H1 (cell line): Measurements from ENCODE around the gene IFNL4. TPM values are rescaled to one million over a fixed set of nuclear protein-coding genes. Genes with fewer than 3 reads are reported as not detected.

Experiments
- CTCF ChIA-PET: fragments of 300-600 bp; sonication (Branson Sonifier 250); formaldehyde crosslinking; loops from one replicate; lab custom pipeline; 2021; ENCODE audit not compliant: partially characterized antibody; lab: Charles Lee
- POLR2A ChIA-PET: fragments of 300-600 bp; sonication (Branson Sonifier 250); formaldehyde crosslinking; loops from one replicate; lab custom pipeline; 2021; ENCODE audit warnings: inconsistent platforms; ENCODE audit not compliant: partially characterized antibody; lab: Charles Lee
- DNase-seq, 2 experiments: peaks; one replicate each; pipeline versions ENCODE4 v3.0.0 to v3.0.0-alpha.2; 2010 to 2022; ENCODE audit warnings: low spot score in 2 of 2, low read depth in 1 of 2, mixed read lengths in 1 of 2
- FAIRE-seq: peaks from 2 replicates; lab custom pipeline; 2011; peaks lifted over from hg19 to GRCh38; lab: Jason Lieb, UNC
- H2AFZ ChIP-seq: 2 replicates; pipeline ENCODE4 v1.8.1; 2012; ENCODE audit warnings: low read length, inconsistent platforms
- H2AK5ac ChIP-seq: 2 replicates; pipeline ENCODE4 v1.6.1; 2013; ENCODE audit warnings: low read depth, low read length
- H2BK120ac ChIP-seq: replicated peaks from 2 replicates; pipeline ENCODE3; 2013; ENCODE audit warnings: low read depth, low read length, inconsistent platforms
- H2BK12ac ChIP-seq: 2 replicates; pipeline ENCODE4 v1.6.1; 2013; ENCODE audit warnings: low read depth, low read length
- H2BK15ac ChIP-seq: 2 replicates; pipeline ENCODE4 v1.6.1; 2013; ENCODE audit warnings: low read length
- H2BK20ac ChIP-seq: 2 replicates; pipeline ENCODE4 v1.6.1; 2013; ENCODE audit warnings: low read length
- H2BK5ac ChIP-seq: 2 replicates; pipeline ENCODE4 v1.6.1; 2013; ENCODE audit warnings: low read depth, low read length
- H3K14ac ChIP-seq: 2 replicates; pipeline ENCODE4 v1.6.1; 2013; ENCODE audit warnings: inconsistent platforms; ENCODE audit not compliant: insufficient read length
- H3K18ac ChIP-seq: 2 replicates; pipeline ENCODE4 v1.6.1; 2013; ENCODE audit warnings: low read length; ENCODE audit errors: extremely low read depth
- H3K23ac ChIP-seq: 2 replicates; pipeline ENCODE4 v1.6.1; 2013; ENCODE audit warnings: inconsistent platforms; ENCODE audit not compliant: insufficient read length
- H3K23me2 ChIP-seq: 2 replicates; pipeline ENCODE4 v1.6.1; 2013; ENCODE audit warnings: low read depth, low read length
- H3K27ac ChIP-seq: 2 replicates; pipeline ENCODE4 v1.6.1; 2011; ENCODE audit warnings: low read depth, low read length, inconsistent platforms
- H3K27me3 ChIP-seq, 4 experiments: replicated peaks in 1 of 4; 1 replicate in 1 of 4; 2 replicates in 3 of 4; pipeline versions ENCODE4 v1.6.1 to v1.8.1; 2011 to 2013; ENCODE audit warnings: low read length in 3 of 4, mild to moderate bottlenecking in 3 of 4, inconsistent platforms in 2 of 4, mixed read lengths in 2 of 4, moderate library complexity in 1 of 4; ENCODE audit not compliant: control insufficient read depth in 3 of 4, insufficient read depth in 3 of 4; ENCODE audit errors: extremely low read depth in 1 of 4
- H3K36me3 ChIP-seq, 4 experiments: 2 replicates each; pipeline versions ENCODE4 v1.6.1 to v1.8.1; 2011 to 2013; ENCODE audit warnings: mild to moderate bottlenecking in 4 of 4, low read length in 3 of 4, moderate library complexity in 2 of 4, control low read depth in 1 of 4, inconsistent platforms in 1 of 4; ENCODE audit not compliant: insufficient read depth in 4 of 4, control insufficient read depth in 2 of 4
- H3K4ac ChIP-seq: replicated peaks from 2 replicates; pipeline ENCODE3; 2013; ENCODE audit warnings: low read length, low read depth, mixed read lengths, inconsistent platforms; ENCODE audit not compliant: insufficient read length
- H3K4me1 ChIP-seq, 4 experiments: replicated peaks in 1 of 4; 1 replicate in 1 of 4; 2 replicates in 3 of 4; pipeline versions ENCODE4 v1.6.1 to v1.8.1; 2011 to 2013; ENCODE audit warnings: low read length in 3 of 4, inconsistent platforms in 2 of 4, mixed read lengths in 1 of 4; ENCODE audit not compliant: insufficient read depth in 4 of 4, control insufficient read depth in 3 of 4
- H3K4me2 ChIP-seq, 2 experiments: 2 replicates each; pipeline versions ENCODE4 v1.6.1 to v1.8.1; 2011 to 2013; ENCODE audit warnings: low read depth in 2 of 2, low read length in 2 of 2, control low read depth in 1 of 2, inconsistent platforms in 1 of 2, mild to moderate bottlenecking in 1 of 2; ENCODE audit not compliant: insufficient read depth in 1 of 2
- H3K4me3 ChIP-seq, 4 experiments: fragments of 200-600, 300-600 bp in 1 of 4; sonication (generic), shearing (Covaris generic), sonication (Bioruptor Twin) in 1 of 4; 2 replicates each; pipeline versions ENCODE4 v1.5.1 to v1.8.1; 2011 to 2016; ENCODE audit warnings: low read length in 4 of 4, low read depth in 3 of 4, control low read depth in 2 of 4, inconsistent platforms in 2 of 4, mild to moderate bottlenecking in 2 of 4, mixed read lengths in 1 of 4, moderate library complexity in 1 of 4; ENCODE audit not compliant: insufficient read depth in 2 of 4; ENCODE audit errors: extremely low read depth in 1 of 4
- H3K56ac ChIP-seq: replicated peaks from 2 replicates; pipeline ENCODE3; 2013; ENCODE audit warnings: low read depth, mild to moderate bottlenecking, mixed read lengths, low read length, inconsistent platforms; ENCODE audit not compliant: insufficient read length
- H3K79me1 ChIP-seq: 2 replicates; pipeline ENCODE4 v1.6.1; 2013; ENCODE audit warnings: low read depth, low read length, control low read depth
- H3K79me2 ChIP-seq, 2 experiments: 2 replicates each; pipeline versions ENCODE4 v1.6.1 to v1.8.1; 2012 to 2013; ENCODE audit warnings: low read length in 2 of 2, mild to moderate bottlenecking in 2 of 2, inconsistent platforms in 1 of 2; ENCODE audit not compliant: insufficient read depth in 2 of 2, control insufficient read depth in 1 of 2
- H3K9ac ChIP-seq, 4 experiments: replicated peaks in 1 of 4; 1 replicate in 1 of 4; 2 replicates in 3 of 4; pipeline versions ENCODE4 v1.6.1 to v1.8.1; 2011 to 2013; ENCODE audit warnings: low read depth in 3 of 4, low read length in 3 of 4, control low read depth in 2 of 4, mild to moderate bottlenecking in 2 of 4, moderate library complexity in 2 of 4, inconsistent platforms in 1 of 4; ENCODE audit errors: extremely low read depth in 1 of 4
- H3K9me3 ChIP-seq, 2 experiments: 2 replicates each; pipeline versions ENCODE4 v1.6.1 to v1.8.1; 2012 to 2013; ENCODE audit warnings: mild to moderate bottlenecking in 2 of 2, moderate library complexity in 2 of 2, control low read depth in 1 of 2, inconsistent platforms in 1 of 2, low read depth in 1 of 2, low read length in 1 of 2, mixed read lengths in 1 of 2; ENCODE audit not compliant: insufficient read depth in 2 of 2
- H4K20me1 ChIP-seq, 2 experiments: replicated peaks in 1 of 2; 2 replicates each; pipeline versions ENCODE3 to v1.8.1; 2011 to 2013; ENCODE audit warnings: inconsistent platforms in 2 of 2, low read length in 2 of 2, mild to moderate bottlenecking in 1 of 2; ENCODE audit not compliant: insufficient read depth in 2 of 2, control insufficient read depth in 1 of 2
- H4K5ac ChIP-seq: 2 replicates; pipeline ENCODE4 v1.6.1; 2013; ENCODE audit warnings: low read length, low read depth, mixed read lengths, inconsistent platforms; ENCODE audit not compliant: insufficient read length
- H4K8ac ChIP-seq: 2 replicates; pipeline ENCODE4 v1.8.0; 2013; ENCODE audit warnings: mild to moderate bottlenecking, moderate library complexity, low read length, inconsistent platforms; ENCODE audit not compliant: insufficient read depth; ENCODE audit errors: extremely low read depth
- H4K91ac ChIP-seq: replicated peaks from 2 replicates; pipeline ENCODE3; 2013; ENCODE audit warnings: low read length, mixed read lengths, inconsistent platforms; ENCODE audit not compliant: insufficient read length
- BRCA1 ChIP-seq: IDR thresholded peaks from 2 replicates; pipeline ENCODE4 v1.6.1; 2012; ENCODE audit warnings: low read depth, low read length, improper control_type of control experiment
- CREB1 ChIP-seq: IDR thresholded peaks from 2 replicates; pipeline ENCODE4 v1.6.1; 2012; ENCODE audit warnings: inconsistent platforms
- PHF8 ChIP-seq: fragments of 200-600 bp; sonication (generic); conservative IDR thresholded peaks from 2 replicates; pipeline ENCODE4 v1.7.1; 2012; ENCODE audit warnings: low read depth, mild to moderate bottlenecking, inconsistent platforms, low read length, moderate library complexity
- POLR2A ChIP-seq, 2 experiments: IDR thresholded peaks; 1 replicate in 1 of 2; 2 replicates in 1 of 2; pipeline ENCODE4 v1.6.1; 2011; ENCODE audit warnings: low read depth in 2 of 2, low read length in 2 of 2, mild to moderate bottlenecking in 2 of 2; ENCODE audit errors: control extremely low read depth in 1 of 2
- POLR2AphosphoS5 ChIP-seq: IDR thresholded peaks from 2 replicates; pipeline ENCODE4 v1.6.1; 2011; ENCODE audit warnings: low read depth, low read length
- SIN3A ChIP-seq, 2 experiments: IDR thresholded peaks in 1 of 2; conservative IDR thresholded peaks in 1 of 2; 2 replicates each; pipeline ENCODE4 v1.6.1; 2011 to 2012; ENCODE audit warnings: low read length in 2 of 2, improper control_type of control experiment in 1 of 2, low read depth in 1 of 2, mild to moderate bottlenecking in 1 of 2
- WGBS, 2 experiments: shearing (Covaris generic) in 1 of 2; methylation state at CpG; one replicate each; pipeline versions ENCODE4 v1.1.6 to v1.1.7; 2013 to 2015; ENCODE audit warnings: low lambda C conversion rate in 2 of 2, mixed read lengths in 2 of 2, inconsistent platforms in 1 of 2, low coverage in 1 of 2, missing lambda C conversion rate in 1 of 2; ENCODE audit not compliant: insufficient replicate concordance in 2 of 2, insufficient coverage in 1 of 2, insufficient read length in 1 of 2; ENCODE audit errors: extremely low coverage in 1 of 2, missing lambda C conversion rate in 1 of 2; 5-methylcytosine and 5-hydroxymethylcytosine counted together
- polyA plus RNA-seq, 7 experiments: library from polyadenylated mRNA; depleted of rRNA in 3 of 7; stranded (reverse) in 5 of 7; unstranded in 2 of 7; fragments of >200 nt in 5 of 7; fragments of 200-250 nt in 2 of 7; gene quantifications; 1 replicate in 5 of 7; 2 replicates in 1 of 7; 4 replicates in 1 of 7; pipeline versions ENCODE4 v1.2.1 to v1.2.3, GENCODE V29; 2011 to 2013; ENCODE audit warnings: missing spikeins in 2 of 7, mixed read lengths in 2 of 7
- total RNA-seq: library from RNA; stranded (reverse); fragmentation: NEBNext Ultra II Directional; extraction: Animal tissue kit (Norgen Biotek cat#: 25700); gene quantifications from 2 replicates; pipeline ENCODE4 v1.2.1, GENCODE V29; 2021

Gene IFNL4
- total and polyA plus RNA-seq, 2 of the 8 experiments (the other 6 are each of a cell fraction or from before 2014, with no cell fraction given), result not detected

DNA sequence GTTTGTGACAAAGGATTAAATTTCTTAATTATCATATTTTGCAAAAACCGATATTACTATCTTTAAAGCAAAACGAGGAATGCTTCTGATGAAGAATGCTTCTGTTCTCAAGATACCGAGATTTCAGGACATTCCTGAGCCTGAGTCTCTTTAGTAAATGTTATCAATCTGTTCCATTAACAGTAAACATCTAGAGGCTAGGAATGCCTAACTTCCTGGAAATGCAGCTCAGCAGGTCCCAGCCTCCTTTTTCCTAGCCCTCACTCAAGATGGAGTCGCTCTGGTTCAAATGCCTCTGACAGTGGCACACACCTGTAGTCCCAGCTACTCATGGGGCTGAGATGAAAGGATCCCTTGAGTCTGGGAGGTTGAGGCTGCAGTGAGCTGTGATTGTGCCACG lies 2.4 kb upstream of the IFNL4 start:
- Histone ChIP-seq H3K36me3 (no peaks in the 10 kb centered on the region), H2AFZ (no peak overlapping the region), H3K14ac (no peak overlapping the region), H3K4ac (no peak overlapping the region), H3K9ac (no peak overlapping the region), H4K20me1 (peaks cover 0 to 5% of the 10 kb centered on the region in 2 experiments), H4K8ac (no peak overlapping the region), H3K9me3 (peaks cover 0 to 3% of the 10 kb centered on the region in 2 experiments; a peak in 1 of 4 replicates), H3K56ac (no peak overlapping the region), H3K4me2 (no peak overlapping the region), H3K79me1 (no peaks in the 10 kb centered on the region), H3K23me2 (peaks cover 8% of the 10 kb centered on the region; the same call in 1 of the 2 replicates), H3K23ac (no peak overlapping the region), H2BK12ac (no peak overlapping the region), H3K27me3 (peaks cover 29 to 40% (median 37%) of the 10 kb centered on the region in 4 experiments), H4K91ac (no peak overlapping the region), H2BK15ac (no peak overlapping the region), H4K5ac (no peak overlapping the region), H2BK5ac (no peak overlapping the region), H3K4me1 (peaks cover 0 to 14% (median 7%) of the 10 kb centered on the region in 4 experiments; a peak in 5 of 7 replicates), H2AK5ac (no peak overlapping the region), H3K4me3 (no peak overlapping the region), H2BK120ac (no peak overlapping the region), H3K79me2 (no peaks in the 10 kb centered on the region), H3K27ac (no peak overlapping the region), H3K18ac (no peak overlapping the region), H2BK20ac (no peak overlapping the region)
- no peak for TF ChIP-seq POLR2AphosphoS5
- no peak for TF ChIP-seq BRCA1
- no peak for TF ChIP-seq CREB1
- no peak for TF ChIP-seq SIN3A (conservative IDR thresholded peaks at IDR 0.05 in 1 of 2, IDR thresholded peaks at IDR 0.05 in 1 of 2; ENCODE audit: low read depth in 1 of 2, low read length in 2 of 2)
- TF ChIP-seq PHF8, result no peak
- TF ChIP-seq POLR2A (IDR thresholded peaks at IDR 0.05; ENCODE audit: control extremely low read depth in 1 of 2, low read depth in 2 of 2, low read length in 2 of 2), result no peak
- no peak for DNase-seq
- ChIA-PET CTCF (interaction anchor here (0.7 to 1.2 kb wide), 2 partner anchors 141 to 143 kb away, joined by 3 to 5 read pairs; no protein-coding TSS in a partner anchor), POLR2A (interaction anchor here (0.9 kb wide), 1 partner anchor 52 kb away, joined by 3 read pairs; no protein-coding TSS in a partner anchor)
- 92% methylated on average over 5 of the region's 5 CpGs; no CpG with 5 or more reads in 1 of the 2 experiments for WGBS, 2 experiments
- FAIRE-seq, result no peak
